ENCODE measurements around the gene GASK1A. TPM values are rescaled to one million over a fixed set of nuclear protein-coding genes. Genes with fewer than 3 reads are reported as not detected.

The GASK1A gene
- total RNA-seq, 1 donor from 2014 or later, result 25.8 TPM

DNA sequence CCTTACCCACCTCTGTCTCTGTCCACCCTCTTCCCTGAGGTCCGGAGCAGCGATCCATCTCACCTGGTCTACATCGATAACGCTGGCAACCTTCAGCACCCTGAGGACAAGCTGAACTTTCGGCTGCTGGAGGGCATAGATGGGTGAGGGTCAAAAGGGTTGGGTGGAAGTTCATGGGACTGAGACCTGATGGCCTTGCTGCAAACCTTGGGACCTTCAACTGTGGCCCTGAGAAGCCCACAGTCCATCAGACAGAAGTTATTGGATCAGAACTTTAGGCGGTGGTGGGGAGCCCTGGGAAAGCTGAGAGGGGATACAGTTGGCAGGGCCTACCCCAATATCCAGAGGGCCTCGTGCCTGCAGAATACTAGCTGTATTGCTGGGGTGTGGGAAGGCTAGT, 76.3 kb downstream of the GASK1A start:
- H3K4me3 ChIP-seq, result no peak overlapping the region
- H3K27me3 ChIP-seq, result no peaks in the 10 kb centered on the region
- no peak overlapping the region for H3K27ac ChIP-seq
- H3K4me1 ChIP-seq, result no peaks in the 10 kb centered on the region
- peaks cover 0 to 19% of the 10 kb centered on the region in 2 donors for H3K36me3 ChIP-seq
- peaks cover 5 to 9% of the 10 kb centered on the region in 2 donors for H3K9me3 ChIP-seq
- intact Hi-C loops (cut with DNase I), result no loop called here
- no peak for DNase-seq (ENCODE audit: low spot score in 2 of 2)
- TF ChIP-seq, protein P1, sequence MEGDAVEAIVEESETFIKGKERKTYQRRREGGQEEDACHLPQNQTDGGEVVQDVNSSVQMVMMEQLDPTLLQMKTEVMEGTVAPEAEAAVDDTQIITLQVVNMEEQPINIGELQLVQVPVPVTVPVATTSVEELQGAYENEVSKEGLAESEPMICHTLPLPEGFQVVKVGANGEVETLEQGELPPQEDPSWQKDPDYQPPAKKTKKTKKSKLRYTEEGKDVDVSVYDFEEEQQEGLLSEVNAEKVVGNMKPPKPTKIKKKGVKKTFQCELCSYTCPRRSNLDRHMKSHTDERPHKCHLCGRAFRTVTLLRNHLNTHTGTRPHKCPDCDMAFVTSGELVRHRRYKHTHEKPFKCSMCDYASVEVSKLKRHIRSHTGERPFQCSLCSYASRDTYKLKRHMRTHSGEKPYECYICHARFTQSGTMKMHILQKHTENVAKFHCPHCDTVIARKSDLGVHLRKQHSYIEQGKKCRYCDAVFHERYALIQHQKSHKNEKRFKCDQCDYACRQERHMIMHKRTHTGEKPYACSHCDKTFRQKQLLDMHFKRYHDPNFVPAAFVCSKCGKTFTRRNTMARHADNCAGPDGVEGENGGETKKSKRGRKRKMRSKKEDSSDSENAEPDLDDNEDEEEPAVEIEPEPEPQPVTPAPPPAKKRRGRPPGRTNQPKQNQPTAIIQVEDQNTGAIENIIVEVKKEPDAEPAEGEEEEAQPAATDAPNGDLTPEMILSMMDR (IDR thresholded peaks at IDR 0.05), result no peak

DNA sequence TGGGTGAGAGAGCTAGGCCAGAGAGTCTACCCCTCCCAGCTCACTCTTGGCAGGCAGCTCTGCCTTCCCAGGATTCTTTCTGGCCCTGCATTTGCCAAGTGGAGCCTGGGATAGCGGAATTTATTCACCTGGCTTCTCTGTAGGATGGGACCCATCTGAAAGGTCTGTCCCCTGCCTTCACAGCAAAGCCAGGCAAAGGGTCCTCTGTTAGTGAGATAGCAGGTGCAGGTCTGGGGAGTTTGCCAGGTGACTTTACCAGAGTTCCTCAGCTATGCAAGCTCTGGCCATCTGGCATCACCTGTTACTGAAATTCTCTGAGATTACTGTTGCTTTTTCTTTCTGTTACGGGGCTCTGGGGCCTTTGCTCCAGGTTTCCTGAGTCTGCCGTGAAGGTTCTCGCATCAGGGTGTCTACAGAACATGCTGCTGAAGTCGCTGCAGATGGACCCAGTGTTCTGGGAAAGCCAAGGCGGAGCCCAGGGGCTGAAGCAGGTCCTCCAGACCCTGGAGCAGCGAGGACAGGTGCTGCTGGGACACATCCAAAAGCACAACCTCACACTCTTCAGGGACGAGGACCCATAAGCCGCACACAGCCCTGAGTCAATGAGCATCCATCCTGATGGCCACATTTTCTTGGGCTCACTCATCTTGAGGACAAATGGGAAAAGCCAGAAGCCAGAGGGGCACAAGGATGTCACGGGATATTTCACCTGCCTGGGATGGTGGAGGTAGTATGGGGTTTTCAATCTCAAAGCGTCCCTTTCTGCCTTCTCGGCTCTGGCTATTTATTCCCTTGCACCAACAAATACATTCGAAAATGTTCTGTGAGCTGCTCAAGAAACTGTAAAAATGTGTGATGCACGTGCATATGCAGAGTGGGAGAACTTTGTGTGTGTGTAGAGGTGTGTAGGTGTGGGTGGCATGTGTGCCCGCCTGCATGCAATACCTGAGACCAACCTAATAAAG, 77.0 kb downstream of the GASK1A start:
- Histone ChIP-seq H3K36me3 (peaks cover 0 to 19% of the 10 kb centered on the region in 2 donors), H3K9me3 (peaks cover 0 to 2% of the 10 kb centered on the region in 2 donors), H3K4me1 (no peaks in the 10 kb centered on the region), H3K4me3 (no peak overlapping the region), H3K27ac (no peak overlapping the region), H3K27me3 (no peaks in the 10 kb centered on the region)
- TF ChIP-seq, protein P1 (IDR thresholded peaks at IDR 0.05), result no peak
- intact Hi-C loops (cut with DNase I), result no loop called here
- no peak for DNase-seq (ENCODE audit: low spot score in 2 of 2)

DNA sequence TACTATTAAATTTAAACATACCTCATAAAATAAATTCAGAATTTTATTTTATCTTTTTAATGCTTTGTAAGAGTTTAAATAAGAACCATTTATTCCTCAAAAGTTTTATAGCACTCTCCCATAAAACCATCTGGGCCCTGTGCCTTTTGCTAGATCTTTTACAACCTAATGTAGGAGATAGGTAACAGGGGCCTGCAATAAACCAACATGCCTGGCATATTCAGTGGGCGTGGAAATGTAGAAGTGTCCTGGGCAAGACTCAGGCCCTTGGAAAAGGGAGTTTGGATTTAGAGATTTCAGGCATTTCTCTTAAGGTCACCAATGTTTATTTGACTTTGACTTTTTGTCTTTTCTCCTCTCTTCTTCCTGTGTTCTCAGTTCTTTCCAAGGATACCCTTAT, 80.3 kb downstream of the GASK1A start:
- no peak overlapping the region for H3K4me3 ChIP-seq
- no peaks in the 10 kb centered on the region for H3K4me1 ChIP-seq
- no peak overlapping the region for H3K27ac ChIP-seq
- intact Hi-C loops (cut with DNase I), result no loop called here
- H3K27me3 ChIP-seq, result no peaks in the 10 kb centered on the region
- DNase-seq (ENCODE audit: low spot score in 2 of 2), result no peak
- peaks cover 0 to 26% of the 10 kb centered on the region in 2 donors for H3K36me3 ChIP-seq
- TF ChIP-seq, protein P1 (IDR thresholded peaks at IDR 0.05), result no peak
- no peaks in the 10 kb centered on the region for H3K9me3 ChIP-seq

DNA sequence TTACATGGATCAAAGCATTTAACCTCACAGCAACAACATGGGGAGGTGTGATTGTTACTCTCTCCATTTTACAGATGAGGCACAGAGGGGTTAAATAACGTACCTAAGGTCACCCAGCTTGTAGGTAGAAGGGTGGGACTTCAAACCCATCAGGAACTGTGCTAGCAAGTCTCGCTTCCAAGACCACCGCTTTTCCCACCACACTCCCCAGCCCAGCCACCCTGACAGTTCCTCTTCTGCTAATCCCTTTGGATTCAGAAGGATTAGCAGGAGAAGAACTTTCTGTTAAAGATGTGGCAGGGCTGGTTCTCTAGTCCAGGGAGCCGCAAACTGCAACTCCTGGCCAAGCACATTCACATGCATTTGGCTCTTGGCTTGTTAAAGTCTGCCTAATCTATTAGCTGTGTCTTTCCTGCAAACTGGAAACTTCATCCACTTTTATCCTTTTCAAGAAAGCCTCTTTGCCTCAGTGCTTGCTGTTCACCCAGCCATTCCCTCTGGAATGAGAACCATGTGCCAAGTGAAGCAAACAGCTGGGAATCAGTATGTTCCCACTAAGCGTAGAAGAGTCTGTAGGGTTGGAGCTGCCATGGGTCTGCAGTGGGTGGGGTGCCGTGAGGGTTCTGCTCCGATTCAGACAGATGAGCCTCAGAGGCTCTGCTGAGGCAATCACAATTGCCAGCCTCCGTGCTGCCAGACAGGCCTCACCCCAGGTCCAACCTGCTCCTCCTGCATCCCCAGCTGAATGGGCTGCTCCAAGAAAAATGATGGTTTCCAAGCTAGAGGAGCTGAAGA, 82.2 kb downstream of the GASK1A start:
- no peak overlapping the region for H3K4me3 ChIP-seq
- DNase-seq (ENCODE audit: low spot score in 2 of 2), result no peak
- H3K27ac ChIP-seq, result no peak overlapping the region
- H3K9me3 ChIP-seq, result no peaks in the 10 kb centered on the region
- no peaks in the 10 kb centered on the region for H3K27me3 ChIP-seq
- H3K4me1 ChIP-seq, result no peaks in the 10 kb centered on the region
- intact Hi-C loops (cut with DNase I), result no loop called here
- H3K36me3 ChIP-seq, result peaks cover 0 to 23% of the 10 kb centered on the region in 2 donors
- TF ChIP-seq, protein P1 (IDR thresholded peaks at IDR 0.05), result no peak

DNA sequence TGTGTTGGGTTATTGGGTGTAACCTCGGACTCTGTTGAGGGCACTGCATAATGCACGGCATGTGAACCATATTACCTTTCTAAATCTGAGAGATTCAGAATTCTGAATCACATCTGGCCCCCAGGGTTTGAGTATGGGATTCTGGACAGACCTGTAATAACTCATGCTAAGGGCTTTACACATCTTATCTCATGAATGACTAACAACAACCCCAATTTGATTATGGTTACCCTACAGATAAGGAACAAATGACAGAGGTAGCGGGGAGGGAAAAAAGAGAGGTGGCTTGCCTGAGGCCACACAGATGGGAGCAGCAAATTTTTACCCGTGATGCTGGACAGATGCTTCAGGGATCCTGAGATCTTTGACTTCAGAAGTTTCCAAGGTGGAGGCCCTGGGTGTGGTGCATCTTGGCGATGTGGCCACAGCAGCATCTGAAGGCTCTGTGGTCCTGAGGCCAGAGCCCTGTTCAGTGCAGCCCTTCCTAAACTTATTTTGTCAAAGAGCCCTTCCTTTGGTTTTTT, 83.0 kb downstream of the GASK1A start:
- intact Hi-C loops (cut with DNase I), result no loop called here
- Histone ChIP-seq H3K36me3 (peaks cover 0 to 19% of the 10 kb centered on the region in 2 donors), H3K4me3 (no peak overlapping the region), H3K27ac (no peak overlapping the region), H3K4me1 (no peaks in the 10 kb centered on the region), H3K27me3 (no peaks in the 10 kb centered on the region), H3K9me3 (no peaks in the 10 kb centered on the region)
- TF ChIP-seq, protein P1 (IDR thresholded peaks at IDR 0.05), result no peak
- DNase-seq (ENCODE audit: low spot score in 2 of 2), result no peak

All from ascending aorta (tissue), 2 donors.